Neuronal stem cell (in vitro differentiated cells): Measurements from ENCODE around the gene SFR1.

Source experiments
- DNase-seq: peaks from one replicate; pipeline ENCODE4 v3.0.0-alpha.2; 2013; ENCODE audit warnings: low spot score
- H2AFZ ChIP-seq: one replicate; pipeline ENCODE4 v1.6.1; 2013; ENCODE audit warnings: mild to moderate bottlenecking, low read length, inconsistent platforms
- H2AK5ac ChIP-seq: 2 replicates; pipeline ENCODE4 v1.6.1; 2013; ENCODE audit warnings: low read depth, mild to moderate bottlenecking, inconsistent platforms, low read length, moderate library complexity, mixed read lengths
- H2BK120ac ChIP-seq: 2 replicates; pipeline ENCODE4 v1.6.1; 2013; ENCODE audit warnings: low read depth, mild to moderate bottlenecking, inconsistent platforms, low read length, moderate library complexity, mixed read lengths
- H2BK12ac ChIP-seq: one replicate; pipeline ENCODE4 v1.6.1; 2013; ENCODE audit warnings: low read length, inconsistent platforms
- H2BK15ac ChIP-seq: 2 replicates; pipeline ENCODE4 v1.6.1; 2013; ENCODE audit warnings: mild to moderate bottlenecking, low read length, inconsistent platforms, mixed read lengths
- H2BK5ac ChIP-seq: one replicate; pipeline ENCODE4 v1.6.1; 2013; ENCODE audit warnings: inconsistent platforms, mild to moderate bottlenecking, low read length, moderate library complexity
- H3K14ac ChIP-seq: one replicate; pipeline ENCODE4 v1.6.1; 2013; ENCODE audit warnings: low read length, inconsistent platforms
- H3K18ac ChIP-seq: 2 replicates; pipeline ENCODE4 v1.6.1; 2013; ENCODE audit warnings: low read length, inconsistent platforms
- H3K23ac ChIP-seq: 2 replicates; pipeline ENCODE4 v1.6.1; 2013; ENCODE audit warnings: low read depth, mild to moderate bottlenecking, mixed read lengths, low read length, inconsistent platforms; ENCODE audit not compliant: poor library complexity
- H3K27ac ChIP-seq: replicated peaks from 3 replicates; pipeline ENCODE4 v1.5.1; 2013; ENCODE audit warnings: low read length, inconsistent platforms
- H3K27me3 ChIP-seq, 3 experiments: 2 replicates each; pipeline ENCODE4 v1.6.1; 2013; ENCODE audit warnings: low read length in 3 of 3, mild to moderate bottlenecking in 2 of 3, inconsistent platforms in 1 of 3, low read depth in 1 of 3, mixed read lengths in 1 of 3, moderate library complexity in 1 of 3; ENCODE audit not compliant: control insufficient read depth in 3 of 3, insufficient read depth in 3 of 3
- H3K36me3 ChIP-seq, 2 donors: replicated peaks in 1 of 2; 2 replicates each; pipeline ENCODE4 v1.6.1; 2013; ENCODE audit warnings: low read length in 2 of 2; ENCODE audit not compliant: control insufficient read depth in 2 of 2, insufficient read depth in 2 of 2
- H3K4ac ChIP-seq: 2 replicates; pipeline ENCODE4 v1.6.1; 2013; ENCODE audit warnings: inconsistent platforms, mild to moderate bottlenecking, low read length, moderate library complexity
- H3K4me1 ChIP-seq, 2 donors: 1 replicate in 1 of 2; 2 replicates in 1 of 2; pipeline ENCODE4 v1.6.1; 2013; ENCODE audit warnings: low read length in 2 of 2, low read depth in 1 of 2; ENCODE audit not compliant: control insufficient read depth in 2 of 2, insufficient read depth in 1 of 2
- H3K4me2 ChIP-seq: one replicate; pipeline ENCODE4 v1.6.1; 2013; ENCODE audit warnings: mild to moderate bottlenecking, low read length, inconsistent platforms; ENCODE audit not compliant: insufficient read depth, poor library complexity, severe bottlenecking
- H3K4me3 ChIP-seq, 2 donors: 2 replicates each; pipeline ENCODE4 v1.5.1; 2013; ENCODE audit warnings: low read length in 2 of 2, mild to moderate bottlenecking in 2 of 2, inconsistent platforms in 1 of 2, moderate library complexity in 1 of 2
- H3K79me1 ChIP-seq: one replicate; pipeline ENCODE4 v1.6.1; 2013; ENCODE audit warnings: low read depth, mild to moderate bottlenecking, inconsistent platforms, low read length, moderate library complexity
- H3K9ac ChIP-seq: one replicate; pipeline ENCODE4 v1.6.1; 2013; ENCODE audit warnings: mild to moderate bottlenecking, low read depth, low read length, inconsistent platforms; ENCODE audit not compliant: poor library complexity
- H3K9me3 ChIP-seq, 2 donors: replicated peaks in 1 of 2; 2 replicates each; pipeline versions ENCODE3 to v1.6.1; 2013; ENCODE audit warnings: low read length in 2 of 2, mild to moderate bottlenecking in 2 of 2, inconsistent platforms in 1 of 2, low read depth in 1 of 2, mixed read lengths in 1 of 2, moderate library complexity in 1 of 2; ENCODE audit not compliant: control insufficient read depth in 2 of 2, insufficient read depth in 1 of 2
- H4K8ac ChIP-seq: one replicate; pipeline ENCODE4 v1.6.1; 2013; ENCODE audit warnings: low read depth, mild to moderate bottlenecking, inconsistent platforms, low read length, moderate library complexity
- H4K91ac ChIP-seq: one replicate; pipeline ENCODE4 v1.6.1; 2013; ENCODE audit warnings: low read length, low read depth, mild to moderate bottlenecking, inconsistent platforms; ENCODE audit not compliant: poor library complexity
- WGBS, 2 donors: extraction: QIAGEN DNeasy Blood & Tissue Kit; methylation state at CpG; one replicate each; pipeline ENCODE4 v1.1.7; 2013; ENCODE audit warnings: missing lambda C conversion rate in 2 of 2, mixed read lengths in 1 of 2; ENCODE audit not compliant: insufficient read length in 2 of 2, insufficient replicate concordance in 1 of 2; ENCODE audit errors: extremely low coverage in 2 of 2; 5-methylcytosine and 5-hydroxymethylcytosine counted together

SFR1 gene

DNA sequence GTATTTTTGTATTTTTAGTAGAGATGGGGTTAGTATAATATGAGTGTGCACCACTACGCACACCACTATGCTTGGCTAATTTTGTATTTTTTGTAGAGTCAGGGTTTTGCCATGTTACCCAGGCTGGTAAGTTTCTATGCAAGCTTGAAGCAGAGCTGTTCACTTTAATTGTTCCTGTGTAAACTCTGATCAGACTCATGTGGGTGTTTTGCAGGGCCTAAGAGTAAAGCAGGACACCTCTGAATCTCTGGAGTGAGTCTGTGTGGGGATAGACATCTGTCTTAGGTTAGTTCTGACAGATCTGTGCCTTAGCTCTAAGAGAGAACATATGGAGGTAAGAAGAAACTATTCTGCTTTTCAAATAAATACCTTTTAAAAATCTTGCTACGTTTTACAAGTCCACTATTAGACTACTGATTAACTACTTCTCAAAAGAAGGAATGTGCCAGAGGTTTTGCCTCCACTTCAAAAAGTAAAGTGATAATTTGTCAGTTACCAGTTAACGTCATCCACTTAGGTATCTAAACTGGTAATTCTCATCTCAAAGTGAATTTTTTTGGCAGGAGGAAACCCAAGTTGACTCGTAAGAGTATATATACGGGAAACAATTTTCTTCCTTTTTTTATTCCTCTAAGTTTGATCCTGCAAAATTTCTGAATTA is 37.4 kb upstream of the SFR1 start:
- H2AFZ ChIP-seq: no peak overlapping the region
- no peak overlapping the region for H3K27ac ChIP-seq

DNA sequence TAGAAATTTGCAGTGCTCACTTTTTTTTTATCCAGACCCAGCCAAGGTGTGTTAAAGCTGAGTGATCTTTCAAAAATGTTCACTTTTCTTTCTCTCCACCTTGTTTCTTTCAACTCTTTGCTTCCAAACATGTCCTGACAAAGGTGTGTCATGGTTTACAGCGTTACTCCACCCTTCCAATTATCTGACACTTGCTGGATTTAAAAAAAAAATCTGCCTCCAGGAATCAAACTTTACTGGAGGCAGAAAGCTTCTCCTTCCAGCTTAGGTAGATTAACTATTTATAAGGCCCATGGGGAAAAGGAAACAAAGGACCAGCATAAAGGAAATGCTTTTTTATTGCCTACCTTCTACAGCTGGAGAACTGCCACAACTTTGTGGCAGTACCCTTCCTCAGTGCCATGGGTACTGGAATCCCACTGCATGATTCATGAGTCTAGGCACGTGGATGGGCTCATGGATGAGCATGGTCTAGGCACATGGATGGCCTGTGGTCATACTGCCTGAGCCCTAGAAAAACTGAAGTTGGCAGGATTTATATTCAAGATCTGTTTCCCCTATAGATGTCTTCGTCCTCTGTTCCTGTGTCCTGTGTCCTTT is 36.1 kb upstream of the SFR1 start, which contains the start of gene COL17A1:
Gene COL17A1, minus strand, starts transcription at position 80 of the 600 bp plus-strand sequence. CDS start 5,207 bp downstream, outside the sequence.
- Histone ChIP-seq H2BK15ac (no peak within 1 kb of the TSS), H3K27ac (no peak within 1 kb of the TSS), H3K4ac (no peak within 1 kb of the TSS), H3K9me3 (no peaks in the 10 kb centered on the region), H4K91ac (no peak within 1 kb of the TSS), H3K14ac (no peak within 1 kb of the TSS), H2AFZ (no peak within 1 kb of the TSS), H2BK12ac (no peak within 1 kb of the TSS), H3K23ac (no peak within 1 kb of the TSS), H3K4me3 (no peak within 1 kb of the TSS), H4K8ac (no peak within 1 kb of the TSS), H3K27me3 (no peaks in the 10 kb centered on the region), H3K36me3 (no peaks in the 10 kb centered on the region), H3K9ac (no peak within 1 kb of the TSS), H2BK5ac (no peak within 1 kb of the TSS), H2BK120ac (no peak within 1 kb of the TSS), H3K79me1 (no peaks in the 10 kb centered on the region), H3K18ac (no peak within 1 kb of the TSS), H2AK5ac (no peak within 1 kb of the TSS), H3K4me1 (peaks cover 9 to 12% of the 10 kb centered on the region in 2 donors), H3K4me2 (no peak within 1 kb of the TSS)
- DNase-seq: no peak
- WGBS, 2 donors: no CpG with 5 or more reads among the region's 3 CpGs

More for the DNA sequence above, 37.4 kb upstream of the SFR1 start:
- no peak overlapping the region for H3K4ac ChIP-seq
- H3K79me1 ChIP-seq: no peaks in the 10 kb centered on the region
- H2BK120ac ChIP-seq: no peak overlapping the region
- no peak overlapping the region for H3K18ac ChIP-seq
- DNase-seq: no peak
- no peak overlapping the region for H2BK5ac ChIP-seq
- H2AK5ac ChIP-seq: no peak overlapping the region
- H2BK12ac ChIP-seq: no peak overlapping the region
- no peak overlapping the region for H4K8ac ChIP-seq
- no peak overlapping the region for H2BK15ac ChIP-seq
- no peaks in the 10 kb centered on the region for H3K9me3 ChIP-seq
- H4K91ac ChIP-seq: no peak overlapping the region
- H3K4me1 ChIP-seq: peaks cover 0 to 9% of the 10 kb centered on the region in 2 donors
- no CpG with 5 or more reads among the region's 5 CpGs for WGBS, 2 donors
- no peak overlapping the region for H3K4me3 ChIP-seq
- no peak overlapping the region for H3K14ac ChIP-seq
- no peak overlapping the region for H3K9ac ChIP-seq
- H3K4me2 ChIP-seq: no peak overlapping the region
- H3K36me3 ChIP-seq: no peaks in the 10 kb centered on the region
- no peaks in the 10 kb centered on the region for H3K27me3 ChIP-seq
- H3K23ac ChIP-seq: no peak overlapping the region

DNA sequence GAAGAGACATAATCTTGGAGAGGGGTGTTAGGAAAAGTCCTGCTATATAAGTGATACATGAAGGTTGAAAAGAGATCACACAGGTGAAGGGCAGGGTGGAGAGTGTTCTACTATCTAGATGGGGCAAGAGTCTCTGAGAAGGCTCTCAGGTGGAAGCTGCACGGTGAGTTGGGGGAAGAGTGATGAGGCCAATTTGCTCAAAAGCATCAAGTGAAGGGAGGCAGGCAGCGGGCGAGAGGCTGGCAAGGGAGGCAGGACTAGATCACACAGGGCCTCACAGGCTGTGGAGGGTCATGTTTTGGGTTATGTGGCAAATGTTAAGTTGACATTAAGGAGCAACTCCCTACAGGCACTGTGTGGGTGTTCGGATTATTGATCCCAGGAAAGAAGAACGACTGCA is 33.7 kb upstream of the SFR1 start:
- DNase-seq: no peak
- H3K14ac ChIP-seq: no peak overlapping the region
- H2BK5ac ChIP-seq: no peak overlapping the region
- no peaks in the 10 kb centered on the region for H3K36me3 ChIP-seq
- H3K4me2 ChIP-seq: no peak overlapping the region
- H2BK120ac ChIP-seq: no peak overlapping the region
- no peak overlapping the region for H4K91ac ChIP-seq
- H4K8ac ChIP-seq: no peak overlapping the region
- no peak overlapping the region for H3K23ac ChIP-seq
- H3K4ac ChIP-seq: no peak overlapping the region
- no peaks in the 10 kb centered on the region for H3K27me3 ChIP-seq
- no peak overlapping the region for H3K18ac ChIP-seq
- H2BK12ac ChIP-seq: no peak overlapping the region
- no peak overlapping the region for H3K27ac ChIP-seq
- H2BK15ac ChIP-seq: no peak overlapping the region
- H3K79me1 ChIP-seq: no peaks in the 10 kb centered on the region
- H3K9me3 ChIP-seq: no peaks in the 10 kb centered on the region
- WGBS, 2 donors: no CpG with 5 or more reads among the region's 5 CpGs
- no peak overlapping the region for H3K4me3 ChIP-seq
- H2AK5ac ChIP-seq: no peak overlapping the region
- peaks cover 2 to 15% of the 10 kb centered on the region in 2 donors for H3K4me1 ChIP-seq
- no peak overlapping the region for H3K9ac ChIP-seq
- H2AFZ ChIP-seq: no peak overlapping the region

DNA sequence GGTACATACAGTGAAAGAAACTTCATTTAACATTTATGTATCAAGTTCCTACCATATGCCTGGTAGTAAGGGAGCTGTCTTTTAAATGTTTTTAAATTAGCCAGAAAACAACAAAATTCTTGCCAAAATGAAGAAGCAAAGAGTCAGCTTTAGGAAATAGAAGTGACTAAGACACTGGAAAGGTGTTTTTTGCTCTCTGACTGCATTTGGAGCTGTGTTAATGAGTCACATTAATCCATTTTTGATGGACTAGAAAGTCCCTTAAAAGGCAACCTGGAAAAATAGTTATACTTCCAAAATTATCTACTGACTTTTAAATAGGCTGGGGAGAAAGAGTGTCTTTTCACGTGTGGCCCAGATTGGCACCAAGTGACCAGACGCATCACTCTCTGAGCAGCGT is 32.4 kb upstream of the SFR1 start:
- no peaks in the 10 kb centered on the region for H3K9me3 ChIP-seq
- no peak overlapping the region for H3K23ac ChIP-seq
- H3K36me3 ChIP-seq: no peaks in the 10 kb centered on the region
- no peak overlapping the region for H3K27ac ChIP-seq
- H4K91ac ChIP-seq: no peak overlapping the region
- peak overlapping the region; percentile 1 for H2AFZ ChIP-seq
- no peak overlapping the region for H4K8ac ChIP-seq
- H2BK5ac ChIP-seq: no peak overlapping the region
- no peak overlapping the region for H3K4me3 ChIP-seq
- H3K9ac ChIP-seq: no peak overlapping the region
- no peak overlapping the region for H2BK12ac ChIP-seq
- no peak overlapping the region for H3K14ac ChIP-seq
- H3K4me2 ChIP-seq: no peak overlapping the region
- DNase-seq: no peak
- H3K4ac ChIP-seq: no peak overlapping the region
- no peaks in the 10 kb centered on the region for H3K27me3 ChIP-seq
- WGBS, 2 donors: no CpG with 5 or more reads among the region's 3 CpGs
- no peak overlapping the region for H2BK120ac ChIP-seq
- no peak overlapping the region for H2BK15ac ChIP-seq
- peaks cover 2 to 15% of the 10 kb centered on the region in 2 donors for H3K4me1 ChIP-seq
- no peak overlapping the region for H2AK5ac ChIP-seq
- no peaks in the 10 kb centered on the region for H3K79me1 ChIP-seq
- no peak overlapping the region for H3K18ac ChIP-seq
